Measurements from ENCODE around the gene EBF3.

EBF3 gene

DNA sequence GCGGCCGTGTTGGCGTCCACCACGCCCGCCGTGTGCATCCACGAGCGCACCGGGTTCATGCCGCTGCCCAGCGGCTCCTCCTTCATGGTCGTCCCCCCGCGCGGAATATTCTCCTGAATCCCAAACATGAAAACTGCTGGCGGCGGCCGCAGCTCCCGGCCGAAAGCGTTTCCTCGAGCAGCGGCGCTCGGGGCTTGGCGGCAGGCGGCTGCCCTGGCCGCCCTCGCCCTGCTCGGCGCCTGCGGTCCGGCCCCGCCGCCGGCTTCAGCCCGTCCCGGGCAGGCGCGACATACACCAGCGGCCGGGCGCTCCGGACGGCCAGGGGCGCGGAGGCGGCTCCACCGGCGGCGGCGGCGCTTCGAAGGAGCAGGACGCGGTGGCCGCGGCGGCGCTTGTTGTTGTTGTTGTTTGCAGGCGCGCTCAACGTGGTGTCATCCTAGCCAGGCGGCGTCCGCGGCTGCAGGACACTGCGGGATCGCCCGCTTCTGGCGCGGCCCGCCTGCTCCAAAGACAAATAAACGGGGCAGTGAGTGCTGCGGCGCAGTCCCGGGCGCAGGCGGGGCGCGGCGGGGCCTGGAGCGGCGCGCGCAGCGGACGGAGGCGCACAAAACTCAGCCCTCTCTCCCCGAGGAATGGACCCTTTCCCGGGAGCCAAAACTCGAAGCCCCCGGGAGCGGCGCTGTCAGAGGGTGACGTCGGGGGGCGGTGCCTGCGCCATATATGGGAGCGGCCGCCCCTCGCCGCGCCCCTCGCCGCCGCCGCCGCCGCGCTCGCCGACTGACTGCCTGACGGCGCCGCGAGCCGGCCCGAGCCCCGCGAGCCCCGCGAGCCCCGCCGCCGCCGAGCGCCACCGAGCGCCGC, at the start of gene EBF3:
TSS of gene EBF3 (minus strand) at position 634 of the 861 bp plus-strand sequence. CDS start at position 128, 506 bp downstream.
- in situ Hi-C loops (cut with MboI; ENCODE audit: low sequenced_read_pairs), result no loop called here

- in situ Hi-C loops (cut with MboI; ENCODE audit: low sequenced_read_pairs), result no loop called here
These were observed 49.5 kb upstream of the EBF3 start for GRCh38 chr10:130013335-130014262.

DNA sequence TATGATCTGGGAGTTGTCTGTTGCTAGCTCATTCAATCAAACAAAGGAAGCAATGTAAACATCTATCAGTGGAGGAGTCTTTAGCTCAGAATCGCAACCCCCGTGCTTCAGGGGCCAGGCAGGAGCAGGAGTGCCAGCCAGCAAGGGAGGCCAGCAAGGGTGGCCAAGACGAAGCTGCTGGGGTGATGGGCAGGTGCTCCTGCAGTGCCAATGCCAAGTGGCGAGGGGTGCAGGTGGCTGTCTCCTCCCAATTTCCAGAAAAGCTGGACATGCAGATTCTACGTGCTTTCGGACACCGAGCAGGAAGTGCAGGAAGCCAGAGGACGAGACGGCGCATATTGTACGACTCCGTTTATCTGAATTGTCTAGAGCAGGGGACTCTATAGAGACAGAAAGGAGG, 48.1 kb upstream of the EBF3 start:
- in situ Hi-C loops (cut with MboI; ENCODE audit: low sequenced_read_pairs), result no loop called here

DNA sequence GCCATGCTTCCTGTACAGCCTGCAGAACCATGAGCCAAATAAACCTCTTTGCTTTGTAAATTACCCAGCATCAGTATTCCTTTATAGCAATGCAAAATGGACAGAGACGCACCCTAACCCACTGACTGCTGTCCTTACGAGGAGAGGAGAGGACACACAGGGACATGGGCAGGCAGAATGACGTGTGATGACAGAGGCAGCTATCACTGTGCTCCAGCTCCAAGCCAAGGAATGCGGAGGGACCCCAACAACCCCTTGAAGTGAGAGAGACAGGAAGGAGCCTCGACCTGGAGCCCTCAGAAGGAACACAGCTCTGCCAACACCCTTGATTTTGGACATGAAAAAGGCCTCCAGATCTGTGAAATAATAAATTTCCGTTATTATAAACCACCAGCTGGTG, 46.6 kb upstream of the EBF3 start:
- in situ Hi-C loops (cut with MboI; ENCODE audit: low sequenced_read_pairs), result no loop called here

DNA sequence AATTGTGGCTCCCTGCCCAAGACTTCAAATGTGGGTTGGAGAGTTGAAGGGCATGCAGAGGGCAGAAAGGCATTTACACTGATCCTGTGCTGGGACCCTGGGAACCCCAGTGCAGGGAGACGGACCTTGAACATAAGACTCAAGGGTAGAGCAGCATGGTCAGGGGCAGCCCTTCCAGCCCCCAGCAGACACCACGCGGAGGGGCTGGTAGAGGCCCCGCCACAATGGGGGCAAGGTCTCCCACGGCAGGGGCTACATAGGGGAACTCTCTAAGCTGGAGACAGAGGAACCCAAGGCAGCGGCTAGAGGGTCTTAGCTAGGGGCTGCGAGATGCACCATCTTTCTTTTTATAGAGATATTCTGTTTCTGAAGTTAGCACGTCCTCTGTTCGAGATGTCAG, 45.2 kb upstream of the EBF3 start:
- in situ Hi-C loops (cut with MboI; ENCODE audit: low sequenced_read_pairs), result no loop called here

GRCh38 chr10:130003787-130004613, 39.9 kb upstream of the EBF3 start:
- in situ Hi-C loops (cut with MboI; ENCODE audit: low sequenced_read_pairs), result no loop called here

GRCh38 chr10:130003166-130003565, 39.1 kb upstream of the EBF3 start:
- in situ Hi-C loops (cut with MboI; ENCODE audit: low sequenced_read_pairs), result no loop called here

DNA sequence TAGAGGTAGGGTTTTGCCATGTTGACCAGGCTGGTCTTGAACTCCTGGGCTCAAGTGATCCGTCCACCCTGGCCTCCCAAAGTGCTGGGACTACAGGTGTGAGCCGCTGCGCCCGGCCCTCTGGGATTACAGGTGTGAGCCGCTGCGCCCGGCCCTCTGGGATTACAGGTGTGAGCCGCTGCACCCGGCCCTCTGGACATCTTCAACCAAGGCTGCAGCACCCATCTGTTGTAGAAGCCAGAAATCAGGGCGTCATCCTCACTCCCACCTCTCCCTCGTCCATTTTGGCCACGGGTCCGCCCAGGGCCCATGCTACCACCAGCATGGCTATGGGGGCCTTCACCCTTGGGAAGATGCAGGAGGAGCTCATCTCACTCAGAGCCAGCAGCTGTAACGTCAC, 38.5 kb upstream of the EBF3 start:
- in situ Hi-C loops (cut with MboI; ENCODE audit: low sequenced_read_pairs), result no loop called here

DNA sequence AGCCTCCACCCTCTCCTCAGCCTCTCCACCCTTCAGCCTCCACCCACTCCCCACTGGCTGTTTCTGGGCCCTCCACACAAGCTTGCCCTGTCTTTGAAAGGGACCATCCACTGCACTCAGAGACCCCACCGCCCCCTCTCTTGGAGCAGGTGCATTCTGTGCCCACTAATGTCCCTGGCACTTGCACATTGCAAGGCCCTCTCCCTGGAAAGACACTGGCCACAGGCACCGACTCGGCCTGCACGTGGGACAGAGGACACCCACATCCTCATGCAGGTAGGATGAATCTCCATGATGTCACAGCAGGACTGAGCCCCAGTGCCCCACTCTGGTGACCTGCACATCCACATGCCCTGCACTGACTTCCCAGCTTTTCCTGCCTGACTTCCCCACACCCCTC, 36.8 kb upstream of the EBF3 start:
- in situ Hi-C loops (cut with MboI; ENCODE audit: low sequenced_read_pairs), result no loop called here

GRCh38 chr10:129999140-129999539, 35.1 kb upstream of the EBF3 start:
- in situ Hi-C loops (cut with MboI; ENCODE audit: low sequenced_read_pairs), result no loop called here

GRCh38 chr10:129993621-129994020, 29.5 kb upstream of the EBF3 start:
- in situ Hi-C loops (cut with MboI; ENCODE audit: low sequenced_read_pairs), result no loop called here

- in situ Hi-C loops (cut with MboI; ENCODE audit: low sequenced_read_pairs), result no loop called here
These were observed 28.3 kb upstream of the EBF3 start for GRCh38 chr10:129992356-129992755.

- in situ Hi-C loops (cut with MboI; ENCODE audit: low sequenced_read_pairs), result no loop called here
These were observed 18.8 kb upstream of the EBF3 start for GRCh38 chr10:129982825-129983224.

GRCh38 chr10:129978980-129979379, 14.9 kb upstream of the EBF3 start:
- in situ Hi-C loops (cut with MboI; ENCODE audit: low sequenced_read_pairs), result no loop called here

DNA sequence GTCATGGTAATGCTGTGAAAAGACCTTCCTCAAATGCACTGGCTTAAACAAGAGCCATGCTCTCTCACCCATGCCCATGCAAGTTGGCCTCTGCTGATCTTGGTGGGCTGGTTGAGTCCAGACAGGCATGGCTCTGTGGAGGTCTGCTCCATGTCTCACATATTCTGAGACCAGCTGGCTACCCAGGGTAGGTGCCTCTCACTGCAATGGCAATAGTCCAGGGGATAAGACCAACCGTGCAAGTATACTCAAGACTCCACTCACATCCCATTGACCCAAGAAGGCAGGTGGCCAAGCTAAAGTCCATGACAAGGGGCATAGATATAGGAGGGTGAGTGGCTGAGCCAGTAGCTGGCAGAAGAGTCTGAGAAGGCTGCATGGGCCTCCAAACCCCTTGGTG, 14.2 kb upstream of the EBF3 start:
- in situ Hi-C loops (cut with MboI; ENCODE audit: low sequenced_read_pairs), result no loop called here

DNA sequence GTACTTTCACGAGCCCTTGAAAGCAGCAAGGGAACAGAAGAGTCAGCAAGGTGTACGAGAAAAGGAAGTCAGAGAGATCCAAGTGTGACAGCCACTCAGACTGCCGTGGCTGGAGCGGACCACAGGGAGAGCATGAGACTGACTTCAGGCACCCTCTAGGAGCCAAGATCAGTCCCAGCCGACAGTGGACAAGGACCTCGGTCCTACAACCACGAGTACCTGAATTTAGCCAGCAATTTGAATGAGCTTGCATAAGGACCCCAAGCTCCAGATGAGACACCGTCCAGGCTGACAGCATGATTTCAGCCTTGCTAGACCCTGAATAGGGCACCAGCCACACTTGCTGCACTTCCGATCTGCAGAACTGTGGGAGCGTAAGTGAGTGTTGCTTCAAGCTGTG, 13.7 kb upstream of the EBF3 start:
- in situ Hi-C loops (cut with MboI; ENCODE audit: low sequenced_read_pairs), result no loop called here

- in situ Hi-C loops (cut with MboI; ENCODE audit: low sequenced_read_pairs), result no loop called here
These were observed 9.6 kb upstream of the EBF3 start for GRCh38 chr10:129973674-129974059.

GRCh38 chr10:129972966-129973673, 9.0 kb upstream of the EBF3 start:
- in situ Hi-C loops (cut with MboI; ENCODE audit: low sequenced_read_pairs), result no loop called here

GRCh38 chr10:129972145-129972965, 8.3 kb upstream of the EBF3 start:
- in situ Hi-C loops (cut with MboI; ENCODE audit: low sequenced_read_pairs), result no loop called here
